H1 (cell line): Measurements from ENCODE around the gene SLIT3. TPM values are rescaled to one million over a fixed set of nuclear protein-coding genes. Genes with fewer than 3 reads are reported as not detected.

Source experiments
- CBX5 ChIP-seq: fragments of 300-800, 300-1000 bp; sonication (generic); IDR thresholded peaks from 2 replicates; pipeline ENCODE4 v1.7.1; 2016; ENCODE audit warnings: antibody characterized with exemption, low read length, low read depth
- KDM1A ChIP-seq: fragments of 200-600, 300-600 bp; sonication (generic); IDR thresholded peaks from 2 replicates; pipeline ENCODE4 v1.7.1; 2016; ENCODE audit warnings: mild to moderate bottlenecking, low read length, borderline replicate concordance
- SP4 ChIP-seq: IDR thresholded peaks from 2 replicates; pipeline ENCODE4 v1.6.1; 2012; ENCODE audit warnings: low read length, inconsistent platforms
- polyA plus RNA-seq, 7 experiments: library from polyadenylated mRNA; depleted of rRNA in 3 of 7; stranded (reverse) in 5 of 7; unstranded in 2 of 7; fragments of >200 nt in 5 of 7; fragments of 200-250 nt in 2 of 7; gene quantifications; 1 replicate in 5 of 7; 2 replicates in 1 of 7; 4 replicates in 1 of 7; pipeline versions ENCODE4 v1.2.1 to v1.2.3, GENCODE V29; 2011 to 2013; ENCODE audit warnings: missing spikeins in 2 of 7, mixed read lengths in 2 of 7
- total RNA-seq: library from RNA; stranded (reverse); fragmentation: NEBNext Ultra II Directional; extraction: Animal tissue kit (Norgen Biotek cat#: 25700); gene quantifications from 2 replicates; pipeline ENCODE4 v1.2.1, GENCODE V29; 2021
- TF ChIP-seq, protein P1 (sequence below), 3 experiments: IDR thresholded peaks; 1 replicate in 2 of 3; 2 replicates in 1 of 3; pipeline versions ENCODE4 v1.5.1 to v1.6.1; 2011; ENCODE audit warnings: low read length in 3 of 3, mild to moderate bottlenecking in 3 of 3, inconsistent platforms in 2 of 3, low read depth in 1 of 3, moderate library complexity in 1 of 3; ENCODE audit not compliant: insufficient read depth in 1 of 3; ENCODE audit errors: control extremely low read depth in 1 of 3

Gene SLIT3
- total and polyA plus RNA-seq, 2 of the 8 experiments (the other 6 are each of a cell fraction or from before 2014, with no cell fraction given) = 1.1 to 1.2 TPM

GRCh38 chr5:169218176-169218575 lies 82.8 kb downstream of the SLIT3 start (continued):
- TF ChIP-seq CBX5 (no peak), SP4 (no peak), KDM1A (no peak)
- TF ChIP-seq, protein P1, sequence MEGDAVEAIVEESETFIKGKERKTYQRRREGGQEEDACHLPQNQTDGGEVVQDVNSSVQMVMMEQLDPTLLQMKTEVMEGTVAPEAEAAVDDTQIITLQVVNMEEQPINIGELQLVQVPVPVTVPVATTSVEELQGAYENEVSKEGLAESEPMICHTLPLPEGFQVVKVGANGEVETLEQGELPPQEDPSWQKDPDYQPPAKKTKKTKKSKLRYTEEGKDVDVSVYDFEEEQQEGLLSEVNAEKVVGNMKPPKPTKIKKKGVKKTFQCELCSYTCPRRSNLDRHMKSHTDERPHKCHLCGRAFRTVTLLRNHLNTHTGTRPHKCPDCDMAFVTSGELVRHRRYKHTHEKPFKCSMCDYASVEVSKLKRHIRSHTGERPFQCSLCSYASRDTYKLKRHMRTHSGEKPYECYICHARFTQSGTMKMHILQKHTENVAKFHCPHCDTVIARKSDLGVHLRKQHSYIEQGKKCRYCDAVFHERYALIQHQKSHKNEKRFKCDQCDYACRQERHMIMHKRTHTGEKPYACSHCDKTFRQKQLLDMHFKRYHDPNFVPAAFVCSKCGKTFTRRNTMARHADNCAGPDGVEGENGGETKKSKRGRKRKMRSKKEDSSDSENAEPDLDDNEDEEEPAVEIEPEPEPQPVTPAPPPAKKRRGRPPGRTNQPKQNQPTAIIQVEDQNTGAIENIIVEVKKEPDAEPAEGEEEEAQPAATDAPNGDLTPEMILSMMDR (IDR thresholded peaks at IDR 0.05; ENCODE audit: control extremely low read depth in 1 of 3, insufficient read depth in 1 of 3, low read depth in 1 of 3, low read length in 3 of 3) = no peak
